Transverse colon (tissue), 4 donors: ENCODE measurements around the gene LUC7L2. TPM values are rescaled to one million over a fixed set of nuclear protein-coding genes. Genes with fewer than 3 reads are reported as not detected.
A peak's percentile ranks its signal among the peaks of the same experiment; 100 is the strongest.

Experiments
- DNase-seq: peaks from one replicate; pipeline ENCODE4 v3.0.0-alpha.2; 2019
- H3K27ac ChIP-seq, 4 donors: fragments of 200-600 bp; sonication (generic); 2 replicates each; pipeline ENCODE4 v1.5.1; 2016 to 2018; ENCODE audit warnings: inconsistent platforms in 4 of 4
- H3K27me3 ChIP-seq: fragments of 200-600 bp; sonication (generic); 2 replicates; pipeline ENCODE4 v1.5.1; 2017; ENCODE audit warnings: inconsistent platforms
- H3K36me3 ChIP-seq, 4 donors: fragments of 200-600 bp; sonication (generic); 2 replicates each; pipeline ENCODE4 v1.5.1; 2017 to 2019; ENCODE audit warnings: inconsistent platforms in 4 of 4
- H3K4me1 ChIP-seq, 4 donors: fragments of 200-600 bp; sonication (generic); 2 replicates each; pipeline ENCODE4 v1.5.1; 2017 to 2020; ENCODE audit warnings: inconsistent platforms in 4 of 4
- H3K4me3 ChIP-seq, 4 donors: fragments of 200-600 bp; sonication (generic); 1 replicate in 1 of 4; 2 replicates in 3 of 4; pipeline versions ENCODE4 v1.5.1 to v1.6.1; 2017 to 2019; ENCODE audit warnings: inconsistent platforms in 4 of 4
- H3K9me3 ChIP-seq, 2 donors: fragments of 200-600 bp; sonication (generic); 2 replicates each; pipeline ENCODE4 v1.5.1; 2017 to 2019; ENCODE audit warnings: inconsistent platforms in 2 of 2
- CTCF ChIP-seq, 5 experiments: fragments of 200-600 bp in 3 of 5; fragments of 450-650 bp in 2 of 5; sonication (generic) in 3 of 5; IDR thresholded peaks; 1 replicate in 2 of 5; 2 replicates in 3 of 5; pipeline ENCODE4 v1.5.1; 2016 to 2017; ENCODE audit warnings: antibody characterized with exemption in 5 of 5, inconsistent platforms in 3 of 5, mild to moderate bottlenecking in 2 of 5, moderate library complexity in 1 of 5
- EP300 ChIP-seq: sonication (generic); formaldehyde crosslinking; IDR thresholded peaks from one replicate; pipeline ENCODE4 v1.6.1; 2017; ENCODE audit warnings: antibody characterized with exemption, low read depth
- POLR2A ChIP-seq: fragments of 450-650 bp; IDR thresholded peaks from one replicate; pipeline ENCODE4 v1.6.1; 2016; ENCODE audit warnings: antibody characterized with exemption, mild to moderate bottlenecking, moderate library complexity
- POLR2AphosphoS5 ChIP-seq, 3 donors: sonication (generic); formaldehyde crosslinking; IDR thresholded peaks; one replicate each; pipeline ENCODE4 v1.6.1; 2016; ENCODE audit warnings: antibody characterized with exemption in 3 of 3
- WGBS, 2 donors: methylation state at CpG; one replicate each; pipeline ENCODE4 v1.1.5; 2018; ENCODE audit warnings: low coverage in 1 of 2; 5-methylcytosine and 5-hydroxymethylcytosine counted together
- in situ Hi-C, 4 donors: fragments of 200-750 bp; cut with MboI; loops; one replicate each; pipeline versions ENCODE4 v1.15.0 to v1.15.1; 2017; ENCODE audit warnings: low sequenced_read_pairs in 3 of 4, low pct_ligation_motif_present in 1 of 4, low pct_unique_long_range_greater_than_20kb in 1 of 4
- intact Hi-C: fragments of 100-400 bp; cut with DNase I; formaldehyde crosslinking; loops from one replicate; pipeline ENCODE4 v1.15.1; 2023; ENCODE audit warnings: low total_unique reads
- total RNA-seq, 4 donors: library from RNA; depleted of rRNA; stranded (reverse); fragments of >200 nt; gene quantifications; one replicate each; pipeline ENCODE4 v1.1.0, GENCODE V29; 2016

The LUC7L2 gene
- total RNA-seq, 4 donors from 2014 or later = 57.3 to 111 (median 76.9) TPM

DNA sequence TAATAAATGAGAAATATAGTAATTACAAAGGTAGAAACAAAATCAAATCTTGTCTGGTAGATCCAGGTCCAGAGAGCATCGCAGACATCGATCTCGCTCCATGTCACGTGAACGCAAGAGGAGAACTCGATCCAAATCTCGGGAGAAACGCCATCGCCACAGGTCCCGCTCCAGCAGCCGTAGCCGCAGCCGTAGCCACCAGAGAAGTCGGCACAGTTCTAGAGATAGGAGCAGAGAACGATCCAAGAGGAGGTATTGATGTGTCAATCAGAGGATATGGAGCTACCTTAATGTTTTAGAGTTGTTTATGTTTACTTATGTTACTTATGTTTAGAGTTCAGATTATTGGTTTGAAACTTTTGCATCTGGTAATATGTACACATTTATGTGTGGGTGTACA, 57.8 kb downstream of the LUC7L2 start:
- H3K4me1 ChIP-seq = peaks cover 0 to 6% (median 3%) of the 10 kb centered on the region in 4 donors
- in situ Hi-C loops (no loop called here), intact Hi-C loops (no loop called here)
- no peaks in the 10 kb centered on the region for H3K27me3 ChIP-seq
- no peak overlapping the region for H3K27ac ChIP-seq
- TF ChIP-seq CTCF (IDR thresholded peaks at IDR 0.05) (no peak), EP300 (no peak), POLR2A (no peak), POLR2AphosphoS5 (IDR thresholded peaks at IDR 0.05) (no peak)
- H3K4me3 ChIP-seq = no peak overlapping the region
- no peak for DNase-seq
- no peaks in the 10 kb centered on the region for H3K9me3 ChIP-seq
- peaks cover 0 to 68% (median 31%) of the 10 kb centered on the region in 4 donors for H3K36me3 ChIP-seq
- WGBS, 2 donors = 95 to 98% methylated on average over 14 to 15 of the region's 15 CpGs

DNA sequence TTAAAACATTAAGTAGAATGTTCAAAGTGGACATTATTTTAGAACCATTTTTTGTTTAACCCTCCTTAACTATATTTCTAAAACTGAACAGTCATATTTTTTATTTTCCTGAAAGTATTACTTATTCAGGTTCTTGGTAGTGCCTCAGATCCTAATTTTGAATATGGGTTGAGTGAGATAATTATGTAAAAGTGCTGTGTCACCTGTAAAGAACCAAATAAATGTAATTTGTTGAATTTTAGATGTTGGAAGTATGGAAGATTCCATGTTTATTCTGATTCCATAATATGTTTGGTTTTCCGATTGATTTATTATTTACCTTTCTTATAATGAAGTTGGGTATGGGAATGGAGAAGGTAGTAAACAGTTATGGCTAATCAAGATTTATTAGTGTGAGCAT, 61.4 kb downstream of the LUC7L2 start:
- H3K4me1 ChIP-seq = peaks cover 0 to 11% (median 3%) of the 10 kb centered on the region in 4 donors
- no peaks in the 10 kb centered on the region for H3K27me3 ChIP-seq
- WGBS, 2 donors = 51 to 83% methylated on average over 1 of the region's 1 CpG
- intact Hi-C loops (no loop called here), in situ Hi-C loops (no loop called here)
- peaks cover 0 to 43% (median 21%) of the 10 kb centered on the region in 4 donors for H3K36me3 ChIP-seq
- no peak for DNase-seq
- H3K9me3 ChIP-seq = no peaks in the 10 kb centered on the region
- TF ChIP-seq EP300 (no peak), POLR2AphosphoS5 (IDR thresholded peaks at IDR 0.05) (no peak), CTCF (IDR thresholded peaks at IDR 0.05) (no peak), POLR2A (no peak)
- H3K27ac ChIP-seq = peak overlapping the region in 1 of 4 donors; percentile 66
- H3K4me3 ChIP-seq = no peak overlapping the region

- in situ Hi-C loops (no loop called here), intact Hi-C loops (no loop called here)
- TF ChIP-seq CTCF (IDR thresholded peaks at IDR 0.05) (no peak), POLR2AphosphoS5 (IDR thresholded peaks at IDR 0.05) (peak; percentile 58 to 85 (median 71))
- Histone ChIP-seq H3K4me3 (no peak overlapping the region), H3K9me3 (no peaks in the 10 kb centered on the region), H3K27ac (peak overlapping the region; percentile 30 to 77 (median 58)), H3K27me3 (no peaks in the 10 kb centered on the region), H3K4me1 (peaks cover 0 to 11% (median 3%) of the 10 kb centered on the region in 4 donors), H3K36me3 (peaks cover 0 to 34% (median 16%) of the 10 kb centered on the region in 4 donors)
- WGBS, 2 donors = 53 to 68% methylated on average over 5 to 7 of the region's 7 CpGs
- DNase-seq = no peak
Measured at GRCh38 chr7:139422126-139422525, 62.4 kb downstream of the LUC7L2 start.

GRCh38 chr7:139423091-139423490, 63.4 kb downstream of the LUC7L2 start:
- H3K9me3 ChIP-seq = no peaks in the 10 kb centered on the region
- no peak for DNase-seq
- peak overlapping the region in 3 of 4 donors; percentile 51 to 77 (median 66) for H3K27ac ChIP-seq
- TF ChIP-seq POLR2AphosphoS5 (IDR thresholded peaks at IDR 0.05) (no peak), EP300 (no peak), CTCF (IDR thresholded peaks at IDR 0.05) (no peak), POLR2A (no peak)
- in situ Hi-C loops (no loop called here), intact Hi-C loops (no loop called here)
- WGBS, 2 donors = 83 to 88% methylated on average over 2 to 4 of the region's 4 CpGs
- H3K36me3 ChIP-seq = peaks cover 0 to 24% (median 11%) of the 10 kb centered on the region in 4 donors
- peaks cover 0 to 11% (median 3%) of the 10 kb centered on the region in 4 donors for H3K4me1 ChIP-seq
- no peaks in the 10 kb centered on the region for H3K27me3 ChIP-seq
- no peak overlapping the region for H3K4me3 ChIP-seq
